T-cell (primary cell): Measurements from ENCODE around the gene RNF215. TPM values are rescaled to one million over a fixed set of nuclear protein-coding genes. Genes with fewer than 3 reads are reported as not detected.

Source experiments
- ATAC-seq, 4 experiments: fragments of 200-7000 bp in 3 of 4; fragments of 150-1000 bp in 1 of 4; cut with Tn5 transposase; replicated peaks in 1 of 4; 1 replicate in 3 of 4; 2 replicates in 1 of 4; pipeline ENCODE4 v1.10.0; 2021; ENCODE audit warnings: moderate library complexity in 3 of 4, mild to moderate bottlenecking in 2 of 4, moderate number of reproducible peaks in 1 of 4
- CTCF ChIA-PET, 2 donors: fragments of 300-600 bp; sonication (Branson Sonifier 250); formaldehyde crosslinking; loops; one replicate each; lab custom pipeline; 2022; ENCODE audit warnings: antibody characterized with exemption in 2 of 2; lab: Charles Lee
- POLR2A ChIA-PET, 2 donors: fragments of 300-600 bp; sonication (Branson Sonifier 250); formaldehyde crosslinking; loops; one replicate each; lab custom pipeline; 2022; ENCODE audit warnings: antibody characterized with exemption in 2 of 2; lab: Charles Lee
- DNase-seq, 35 experiments: peaks; one replicate each; pipeline versions ENCODE4 v3.0.0 to v3.0.0-alpha.2; 2013 to 2023
- H3K27ac ChIP-seq: one replicate; pipeline ENCODE4 v1.5.1; 2013; ENCODE audit warnings: low read length
- H3K27me3 ChIP-seq, 2 experiments: replicated peaks in 1 of 2; 1 replicate in 1 of 2; 2 replicates in 1 of 2; pipeline versions ENCODE4 v1.6.1 to v1.7.0; 2013; ENCODE audit warnings: low read length in 1 of 2, mixed read lengths in 1 of 2; ENCODE audit not compliant: control insufficient read depth in 2 of 2, insufficient read depth in 2 of 2; ENCODE audit errors: extremely low read depth in 1 of 2
- H3K36me3 ChIP-seq, 2 donors: 1 replicate in 1 of 2; 2 replicates in 1 of 2; pipeline versions ENCODE4 v1.6.1 to v1.7.0; 2013; ENCODE audit warnings: low read length in 1 of 2; ENCODE audit not compliant: control insufficient read depth in 2 of 2, insufficient read depth in 1 of 2; ENCODE audit errors: extremely low read depth in 1 of 2
- H3K4me1 ChIP-seq, 2 experiments: 1 replicate in 1 of 2; 2 replicates in 1 of 2; pipeline versions ENCODE4 v1.6.1 to v1.7.0; 2013; ENCODE audit warnings: low read length in 2 of 2, mixed read lengths in 1 of 2; ENCODE audit not compliant: insufficient read depth in 2 of 2, control insufficient read depth in 1 of 2; ENCODE audit errors: extremely low read depth in 1 of 2
- H3K4me3 ChIP-seq, 2 donors: 1 replicate in 1 of 2; 2 replicates in 1 of 2; pipeline versions ENCODE4 v1.5.1 to v1.7.0; 2013; ENCODE audit warnings: mild to moderate bottlenecking in 2 of 2, low read length in 1 of 2, moderate library complexity in 1 of 2; ENCODE audit not compliant: control insufficient read depth in 1 of 2; ENCODE audit errors: extremely low read depth in 1 of 2
- H3K9me3 ChIP-seq: 2 replicates; pipeline ENCODE4 v1.7.0; 2013
- H3K27ac Mint-ChIP-seq, 2 donors: one replicate each; pipeline ENCODE4 v1.8.0; 2020 to 2021; ENCODE audit warnings: mild to moderate bottlenecking in 2 of 2, mixed read lengths in 2 of 2
- H3K27me3 Mint-ChIP-seq, 2 donors: one replicate each; pipeline ENCODE4 v1.8.0; 2021 to 2022; ENCODE audit warnings: mixed read lengths in 2 of 2
- H3K36me3 Mint-ChIP-seq: one replicate; pipeline ENCODE4 v1.8.0; 2021; ENCODE audit warnings: mixed read lengths
- H3K4me1 Mint-ChIP-seq, 3 donors: one replicate each; pipeline ENCODE4 v1.8.0; 2020 to 2022; ENCODE audit warnings: mixed read lengths in 3 of 3, mild to moderate bottlenecking in 1 of 3
- H3K4me3 Mint-ChIP-seq, 3 donors: one replicate each; pipeline ENCODE4 v1.8.0; 2020 to 2022; ENCODE audit warnings: mild to moderate bottlenecking in 3 of 3, mixed read lengths in 3 of 3, moderate library complexity in 3 of 3
- H3K9me3 Mint-ChIP-seq, 3 donors: one replicate each; pipeline ENCODE4 v1.8.0; 2020 to 2022; ENCODE audit warnings: mixed read lengths in 3 of 3
- WGBS: methylation state at CpG from one replicate; pipeline ENCODE4 v1.1.5; 2013; ENCODE audit warnings: missing lambda C conversion rate; ENCODE audit not compliant: insufficient coverage; 5-methylcytosine and 5-hydroxymethylcytosine counted together
- total RNA-seq, 35 experiments: library from RNA in 6 of 35; stranded (reverse) in 6 of 35; fragments of 120-200 nt in 1 of 35; gene quantifications; one replicate each; pipeline versions ENCODE4 v1.2.1 to v1.2.4 and lab custom pipeline; 2013 to 2026

Gene RNF215
- total RNA-seq, 5 donors from 2014 or later (not counting 1 experiment from before 2014, with no cell fraction given), result 6.2 to 8.4 (median 6.3) TPM

DNA sequence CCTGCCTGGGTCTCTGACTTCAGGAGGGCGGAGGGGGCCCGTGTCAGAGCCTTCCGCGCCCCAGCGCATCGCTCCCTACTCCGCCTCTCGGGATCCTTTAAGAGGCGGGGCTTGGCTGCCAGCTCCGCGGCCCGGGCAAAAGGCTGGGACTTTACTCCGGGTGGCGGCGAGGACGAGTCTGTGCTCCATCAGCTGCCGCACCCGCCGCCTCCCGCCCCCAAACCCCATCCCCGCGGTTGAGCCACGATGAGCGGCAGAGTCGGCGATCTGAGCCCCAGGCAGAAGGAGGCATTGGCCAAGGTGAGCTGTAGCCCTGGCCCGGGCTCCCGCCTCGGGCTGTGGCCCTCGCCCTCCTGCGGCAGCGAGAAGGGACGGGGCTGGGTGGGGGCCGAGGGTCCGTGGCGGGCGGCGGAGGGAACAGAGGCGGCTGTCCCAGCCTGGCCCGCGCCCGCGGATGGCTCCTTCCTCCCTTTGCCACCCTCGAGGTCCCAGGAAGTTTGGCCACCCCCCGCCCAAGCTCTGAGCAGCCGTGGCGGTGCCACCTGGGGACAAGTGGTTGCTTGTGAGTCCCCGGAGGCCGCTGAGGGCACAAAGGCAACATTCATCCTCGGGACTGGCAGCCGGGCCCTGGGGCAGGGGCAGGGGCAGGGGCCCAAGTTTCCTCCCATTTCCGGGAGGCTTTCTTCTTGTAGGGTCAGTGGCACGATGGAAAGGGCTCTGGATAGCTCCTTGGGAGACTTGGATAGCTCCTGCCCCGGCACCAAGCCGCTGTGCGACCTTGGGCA, 9.9 kb upstream of the RNF215 start, which contains the start of gene SEC14L2:
Gene SEC14L2 (plus strand): TSS at position 148 of the 785 bp plus-strand sequence. CDS start 99 bp downstream, at position 247.
- peak within 1 kb of the TSS; percentile 67 to 70 for H3K4me3 ChIP-seq
- Mint-ChIP-seq H3K27ac (peak within 1 kb of the TSS; percentile 84 to 87), H3K4me1 (peaks cover 43 to 48% (median 44%) of the 10 kb centered on the region in 3 donors), H3K4me3 (peak within 1 kb of the TSS; percentile 83 to 87 (median 86)), H3K9me3 (no peaks in the 10 kb centered on the region), H3K27me3 (peaks cover 0 to 7% of the 10 kb centered on the region in 2 donors), H3K36me3 (peaks cover 2% of the 10 kb centered on the region)
- no peaks in the 10 kb centered on the region for H3K9me3 ChIP-seq
- ATAC-seq, result peak; percentile 65 to 82 (median 78)
- H3K27ac ChIP-seq, result peak within 1 kb of the TSS; percentile 34
- peaks cover 0 to 48% of the 10 kb centered on the region in 2 experiments for H3K27me3 ChIP-seq
- CTCF ChIA-PET, result interaction anchor here (0.5 to 2.2 kb wide), 8 partner anchors 15 to 840 kb away, joined by 3 to 11 read pairs (median 5); partner anchors contain the start of genes CASTOR1 (in 1 of the 2) and MTFP1 (in 1 of the 2)
- H3K36me3 ChIP-seq, result no peaks in the 10 kb centered on the region
- peaks cover 23 to 50% of the 10 kb centered on the region in 2 experiments for H3K4me1 ChIP-seq
- peak; percentile 22 to 72 (median 49) for DNase-seq
- under 1% methylated on average over 55 of the region's 56 CpGs for WGBS
- POLR2A ChIA-PET, result interaction anchor here (0.7 to 3.8 kb wide), 7 partner anchors 18 to 82 kb away, joined by 3 to 21 read pairs (median 5); no protein-coding TSS in a partner anchor

DNA sequence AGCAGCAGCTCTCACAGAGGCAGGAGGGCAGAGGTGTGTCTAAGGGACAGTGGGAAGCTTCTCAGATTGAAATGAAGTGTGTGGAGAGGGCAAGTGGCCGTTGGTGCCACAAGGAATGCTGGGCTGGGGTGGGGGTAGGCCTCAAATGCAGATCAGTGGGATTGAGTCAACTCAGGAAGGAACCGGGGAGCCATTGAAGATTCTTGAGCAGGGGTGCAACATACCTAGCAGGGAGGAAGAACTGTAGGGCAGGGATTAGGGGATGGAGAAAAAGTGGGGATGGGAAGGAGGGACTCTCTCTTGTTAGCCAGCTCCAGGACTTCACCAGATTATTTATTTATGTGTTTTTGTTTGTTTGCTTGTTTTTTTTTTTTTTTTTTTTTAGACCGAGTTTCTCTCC, 6.7 kb upstream of the RNF215 start:
- Histone ChIP-seq H3K36me3 (no peaks in the 10 kb centered on the region), H3K27me3 (peaks cover 0 to 45% of the 10 kb centered on the region in 2 experiments), H3K27ac (no peak overlapping the region), H3K9me3 (no peaks in the 10 kb centered on the region), H3K4me3 (no peak overlapping the region), H3K4me1 (peaks cover 26 to 54% of the 10 kb centered on the region in 2 experiments)
- CTCF ChIA-PET, result interaction anchor here (0.7 to 2.2 kb wide), 3 partner anchors 30 to 106 kb away, joined by 3 to 6 read pairs (median 3); no protein-coding TSS in a partner anchor
- 59% methylated on average over 2 of the region's 3 CpGs for WGBS
- peaks cover 0 to 7% of the 10 kb centered on the region in 2 donors for H3K27me3 Mint-ChIP-seq
- no peak for ATAC-seq
- POLR2A ChIA-PET, result interaction anchor here (0.6 to 0.7 kb wide), 2 partner anchors 18 to 20 kb away, joined by 8 to 10 read pairs; no protein-coding TSS in a partner anchor
- no peaks in the 10 kb centered on the region for H3K9me3 Mint-ChIP-seq
- H3K36me3 Mint-ChIP-seq, result peaks cover under 1% of the 10 kb centered on the region
- no peak for DNase-seq
- H3K27ac Mint-ChIP-seq, result peak overlapping the region; percentile 49 to 66
- H3K4me3 Mint-ChIP-seq, result peak overlapping the region in 1 of 3 donors; percentile 15
- peaks cover 48 to 53% (median 52%) of the 10 kb centered on the region in 3 donors for H3K4me1 Mint-ChIP-seq

DNA sequence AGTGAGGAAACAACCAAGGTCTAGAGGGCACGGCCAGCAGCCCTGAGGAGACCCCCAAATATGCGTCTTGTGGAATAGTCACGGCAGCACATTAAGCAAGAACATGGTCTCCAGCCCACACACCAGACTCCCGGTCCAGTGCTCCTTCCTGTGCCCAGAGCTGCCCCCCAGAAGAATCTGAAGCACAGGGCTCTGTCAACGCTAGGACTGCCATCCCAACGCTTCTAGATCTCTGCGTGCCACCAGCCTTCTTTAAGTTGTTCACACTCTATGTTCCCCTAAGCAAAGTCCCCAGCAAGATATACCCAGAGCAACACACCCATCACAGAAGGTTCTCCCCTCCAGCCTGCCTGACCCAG, 6.1 kb upstream of the RNF215 start:
- Mint-ChIP-seq H3K9me3 (no peaks in the 10 kb centered on the region), H3K4me3 (peak overlapping the region in 1 of 3 donors; percentile 15), H3K27me3 (peaks cover 0 to 7% of the 10 kb centered on the region in 2 donors), H3K4me1 (peaks cover 42 to 48% (median 46%) of the 10 kb centered on the region in 3 donors), H3K36me3 (no peaks in the 10 kb centered on the region), H3K27ac (peak overlapping the region; percentile 20 to 55)
- peaks cover 22 to 48% of the 10 kb centered on the region in 2 experiments for H3K4me1 ChIP-seq
- no peaks in the 10 kb centered on the region for H3K9me3 ChIP-seq
- 79% methylated on average over 7 of the region's 7 CpGs for WGBS
- POLR2A ChIA-PET, result no interaction called here
- H3K4me3 ChIP-seq, result no peak overlapping the region
- ATAC-seq (no peak), DNase-seq (no peak)
- H3K27ac ChIP-seq, result no peak overlapping the region
- CTCF ChIA-PET, result interaction anchor here in 1 of 2 donors (2.2 kb wide), 1 partner anchor 31 kb away, joined by 6 read pairs; no protein-coding TSS in a partner anchor
- H3K27me3 ChIP-seq, result peaks cover 0 to 42% of the 10 kb centered on the region in 2 experiments
- no peaks in the 10 kb centered on the region for H3K36me3 ChIP-seq

DNA sequence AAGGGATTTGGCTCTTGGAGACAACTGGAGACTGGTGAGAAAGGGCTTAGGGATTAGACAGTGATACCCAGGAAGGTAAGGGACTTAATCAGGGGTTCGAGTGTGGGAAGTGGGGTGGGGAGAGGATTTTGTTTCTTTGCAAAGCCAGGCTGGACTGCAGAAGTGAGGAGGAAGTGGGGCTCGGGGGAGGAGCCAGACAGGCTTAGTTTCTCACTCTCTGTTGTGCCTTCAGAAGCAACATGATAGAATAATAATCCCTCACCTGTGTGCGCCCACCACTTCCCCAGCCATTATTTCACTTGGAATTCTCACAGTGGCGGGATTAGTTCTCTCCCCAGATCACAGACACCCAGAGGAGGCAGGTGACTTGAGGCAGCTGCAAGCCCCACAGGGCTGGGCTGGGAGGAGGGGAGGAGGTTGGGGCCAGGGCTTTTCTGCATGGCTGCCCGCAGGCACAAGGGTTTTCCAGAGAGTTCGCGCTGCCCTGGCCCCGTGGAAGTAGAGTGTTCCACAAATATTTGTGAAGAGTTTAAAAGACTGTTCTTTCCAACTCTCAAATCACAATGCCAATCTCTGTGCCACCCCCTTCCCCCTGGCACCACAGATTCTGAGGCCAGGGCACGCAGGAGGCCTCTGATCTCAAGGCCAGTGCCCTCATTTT, 5.6 kb upstream of the RNF215 start:
- H3K9me3 Mint-ChIP-seq, result no peaks in the 10 kb centered on the region
- no peak overlapping the region for H3K4me3 Mint-ChIP-seq
- ChIA-PET POLR2A (no interaction called here), CTCF (interaction anchor here (0.8 to 3.2 kb wide), 5 partner anchors 31 to 104 kb away, joined by 3 to 18 read pairs (median 12); partner anchors contain the start of gene CASTOR1 (in 1 of the 2))
- H3K4me1 Mint-ChIP-seq, result peaks cover 37 to 43% (median 41%) of the 10 kb centered on the region in 3 donors
- DNase-seq, result no peak
- ATAC-seq, result no peak
- Histone ChIP-seq H3K4me1 (peaks cover 17 to 43% of the 10 kb centered on the region in 2 experiments), H3K36me3 (no peaks in the 10 kb centered on the region), H3K27ac (no peak overlapping the region), H3K4me3 (no peak overlapping the region), H3K27me3 (peaks cover 0 to 39% of the 10 kb centered on the region in 2 experiments), H3K9me3 (no peaks in the 10 kb centered on the region)
- H3K36me3 Mint-ChIP-seq, result no peaks in the 10 kb centered on the region
- H3K27me3 Mint-ChIP-seq, result peaks cover 0 to 5% of the 10 kb centered on the region in 2 donors
- WGBS, result no CpG with 5 or more reads among the region's 9 CpGs
- H3K27ac Mint-ChIP-seq, result peak overlapping the region; percentile 57

DNA sequence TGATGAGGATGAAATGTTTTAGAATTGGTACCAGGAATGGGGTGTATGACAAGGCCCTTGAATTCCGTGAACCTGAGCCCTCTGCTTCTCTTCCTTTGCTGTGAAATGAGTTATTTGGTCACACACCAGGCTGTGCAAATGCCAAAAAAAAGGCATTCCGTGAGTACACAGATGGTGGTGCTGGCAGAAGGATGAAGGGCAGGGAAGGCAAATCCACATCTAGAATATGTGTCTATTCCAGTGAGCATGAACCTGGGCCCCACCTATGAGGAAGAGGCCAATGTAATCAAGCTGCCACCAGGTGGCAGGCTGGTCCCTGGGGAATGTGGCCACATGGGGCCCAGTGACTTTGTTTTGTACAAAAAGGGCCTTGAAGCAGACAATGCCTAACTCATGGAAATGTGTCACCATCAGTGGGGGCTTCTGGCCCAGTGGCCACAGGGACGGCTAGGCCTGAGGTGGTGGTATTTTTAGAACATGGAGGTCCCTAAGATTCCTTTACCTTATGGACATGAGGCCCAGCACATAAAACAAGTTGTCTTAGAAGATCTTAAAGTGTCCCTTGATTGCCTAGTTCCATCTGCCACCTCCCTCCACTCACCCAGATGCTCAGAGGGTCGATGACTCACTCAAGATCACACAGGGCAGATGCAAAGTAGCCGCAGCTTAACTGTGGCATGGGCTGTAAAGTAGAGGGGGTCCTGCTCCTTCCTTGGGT, 3.9 kb upstream of the RNF215 start:
- H3K27me3 Mint-ChIP-seq, result peaks cover 0 to 3% of the 10 kb centered on the region in 2 donors
- H3K4me1 Mint-ChIP-seq, result peaks cover 32 to 40% (median 34%) of the 10 kb centered on the region in 3 donors
- 100% methylated on average over 1 of the region's 5 CpGs for WGBS
- no peaks in the 10 kb centered on the region for H3K9me3 Mint-ChIP-seq
- H3K4me3 Mint-ChIP-seq, result peak overlapping the region in 1 of 3 donors; percentile 23
- H3K27ac ChIP-seq, result peak overlapping the region; percentile 15
- DNase-seq, result peak; percentile 63 to 92 (median 78)
- no peaks in the 10 kb centered on the region for H3K36me3 ChIP-seq
- peaks cover 0 to 24% of the 10 kb centered on the region in 2 experiments for H3K27me3 ChIP-seq
- ATAC-seq, result peak; percentile 52 to 73 (median 60)
- peaks cover 9 to 39% of the 10 kb centered on the region in 2 experiments for H3K4me1 ChIP-seq
- no peaks in the 10 kb centered on the region for H3K9me3 ChIP-seq
- peak overlapping the region; percentile 83 to 89 for H3K27ac Mint-ChIP-seq
- no peaks in the 10 kb centered on the region for H3K36me3 Mint-ChIP-seq
- no peak overlapping the region for H3K4me3 ChIP-seq
- ChIA-PET POLR2A (no interaction called here), CTCF (interaction anchor here (0.5 to 3.2 kb wide), 16 partner anchors 16 to 171 kb away, joined by 3 to 18 read pairs (median 5); partner anchors contain the start of genes MTFP1 (in 2 of the 2) and CASTOR1 (in 1 of the 2))
